Fibroblast of gingiva (primary cell): ENCODE results near the gene CFAP221.
"Not testable (repeated sequence)": the region's sequence is repeated elsewhere in the genome, so short reads cannot be mapped to it uniquely, and the experiment has no call there.

ENCODE experiments used
- DNase-seq: peaks from one replicate; pipeline ENCODE4 v3.0.0-alpha.2; 2011; ENCODE audit warnings: low read depth

Gene CFAP221

GRCh38 chr2:119586085-119586484, 41.8 kb downstream of the CFAP221 start:
- DNase-seq = no peak

- DNase-seq = no peak
Measured at GRCh38 chr2:119590873-119591272, 46.6 kb downstream of the CFAP221 start.

GRCh38 chr2:119591523-119591922, 47.3 kb downstream of the CFAP221 start:
- no peak for DNase-seq

- no peak for DNase-seq
Measured at GRCh38 chr2:119592436-119592835, 48.2 kb downstream of the CFAP221 start.

DNA sequence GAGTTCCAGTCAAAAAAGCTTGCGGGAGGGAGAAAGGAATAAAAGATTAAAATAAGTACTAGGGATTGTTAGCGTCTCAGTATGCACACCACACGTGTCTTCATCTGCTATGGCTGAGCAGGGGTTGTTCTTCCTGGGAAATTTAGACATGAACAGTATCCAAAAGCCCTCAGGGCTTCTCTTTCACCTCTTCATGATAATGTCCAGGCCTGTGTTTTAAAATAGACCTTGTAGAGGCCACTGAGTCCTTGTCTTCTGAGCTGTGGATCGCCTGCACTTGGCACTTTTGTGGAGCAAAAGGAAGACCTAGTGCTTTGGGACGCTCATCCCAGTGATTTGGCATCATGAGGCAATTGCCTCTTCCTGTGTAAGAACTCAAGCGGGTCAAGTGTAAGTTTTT, 52.4 kb downstream of the CFAP221 start:
- no peak for DNase-seq

GRCh38 chr2:119598596-119599263, 54.5 kb downstream of the CFAP221 start:
- DNase-seq = no peak

DNA sequence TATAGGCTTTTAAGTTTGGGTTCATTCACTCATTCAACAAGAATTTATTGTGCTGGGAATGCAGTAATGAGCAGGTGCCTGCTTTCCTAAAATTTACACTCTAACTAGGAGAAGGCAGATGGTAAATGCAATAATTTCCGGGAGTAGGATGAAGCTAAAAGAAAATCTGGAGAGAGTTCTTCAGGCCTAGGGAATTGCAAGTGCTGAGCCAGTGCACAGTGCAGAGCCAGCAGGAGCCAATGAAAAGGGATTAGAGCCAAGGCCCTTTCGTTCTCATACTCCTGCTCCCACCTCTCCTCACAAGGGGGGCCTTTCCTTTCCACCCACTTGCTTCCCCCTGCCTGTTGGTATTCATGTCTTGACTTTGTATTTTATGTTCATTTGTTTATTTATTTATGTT, 55.1 kb downstream of the CFAP221 start:
- DNase-seq = no peak

DNA sequence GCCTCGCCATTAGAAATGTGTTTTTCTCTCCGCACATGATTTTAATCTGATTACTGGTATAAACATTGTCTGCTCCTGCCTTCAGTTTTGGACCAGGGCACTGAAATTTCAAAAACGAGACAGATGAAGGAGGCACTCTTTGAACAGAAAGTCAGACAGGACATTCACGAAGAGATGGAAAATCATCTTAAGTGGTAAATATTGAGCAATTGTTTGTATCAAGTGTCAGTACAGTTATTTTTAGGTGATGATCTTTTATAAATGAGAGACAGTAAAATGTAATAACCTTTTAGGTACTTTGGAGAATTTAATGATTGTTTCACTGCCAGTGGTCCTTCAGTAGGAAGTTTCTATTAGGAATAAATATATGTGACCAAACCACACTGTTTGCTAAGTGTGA, 60.8 kb downstream of the CFAP221 start:
- no peak for DNase-seq

DNA sequence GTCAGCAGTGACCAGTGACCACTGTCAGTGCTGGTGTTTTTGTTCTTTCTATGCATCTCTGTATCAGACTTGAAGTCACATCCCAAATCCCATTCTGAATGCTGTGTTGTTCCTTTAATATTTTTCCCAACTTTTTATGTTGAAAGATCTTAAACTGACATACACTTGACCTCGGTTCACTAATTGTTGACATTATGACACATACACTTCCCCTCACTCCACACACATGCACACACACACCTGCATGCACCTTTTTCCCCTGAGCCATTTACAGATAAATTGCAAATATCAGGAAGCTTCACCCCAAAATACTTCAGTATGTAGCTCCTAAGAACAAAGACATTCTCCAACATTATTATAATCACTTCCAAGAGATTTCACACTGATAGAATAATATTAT, 62.4 kb downstream of the CFAP221 start:
- no peak for DNase-seq

- DNase-seq = no peak
Measured at GRCh38 chr2:119608553-119608952, 64.3 kb downstream of the CFAP221 start.

GRCh38 chr2:119609337-119609736, 65.1 kb downstream of the CFAP221 start:
- DNase-seq = no peak

DNA sequence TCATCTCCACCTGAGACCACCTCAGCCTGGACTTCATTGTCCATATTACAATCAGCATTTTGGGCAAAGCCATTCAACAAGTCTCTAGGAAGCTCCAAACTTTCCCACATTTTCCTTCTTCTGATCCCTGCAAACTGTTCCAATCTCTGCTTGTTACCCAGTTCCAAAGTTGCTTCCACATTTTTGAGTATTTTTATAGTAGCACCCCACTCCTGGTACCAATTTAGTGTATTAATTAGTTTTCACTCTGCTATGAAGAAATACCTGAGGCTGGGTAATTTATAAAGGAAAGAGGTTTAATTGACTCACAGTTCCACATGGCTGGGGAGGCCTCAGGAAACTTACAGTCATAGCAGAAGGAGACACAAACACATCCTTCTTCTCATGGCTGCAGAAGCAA, 69.9 kb downstream of the CFAP221 start:
- DNase-seq = not testable (repeated sequence)

GRCh38 chr2:119616421-119616820, 72.2 kb downstream of the CFAP221 start:
- DNase-seq = no peak

DNA sequence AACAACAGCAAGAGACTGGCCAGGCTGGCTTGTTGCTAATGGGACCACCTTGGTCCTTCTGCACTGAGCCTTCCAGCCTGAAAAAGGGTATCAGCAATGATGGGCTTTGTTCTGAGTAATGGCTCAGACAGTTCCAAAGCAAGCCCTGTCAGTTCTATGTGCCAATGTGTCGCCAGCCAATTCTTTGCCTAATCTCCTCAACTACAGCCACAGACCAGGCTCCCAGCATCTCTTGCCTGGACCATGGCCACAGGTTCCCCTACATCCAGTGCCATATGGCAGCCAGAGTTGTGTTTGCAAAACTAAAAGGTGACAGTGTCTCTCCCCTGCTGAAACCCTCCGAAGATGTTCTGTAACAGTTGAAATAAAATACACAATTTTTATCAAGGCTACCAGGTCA, 73.2 kb downstream of the CFAP221 start:
- DNase-seq = no peak

DNA sequence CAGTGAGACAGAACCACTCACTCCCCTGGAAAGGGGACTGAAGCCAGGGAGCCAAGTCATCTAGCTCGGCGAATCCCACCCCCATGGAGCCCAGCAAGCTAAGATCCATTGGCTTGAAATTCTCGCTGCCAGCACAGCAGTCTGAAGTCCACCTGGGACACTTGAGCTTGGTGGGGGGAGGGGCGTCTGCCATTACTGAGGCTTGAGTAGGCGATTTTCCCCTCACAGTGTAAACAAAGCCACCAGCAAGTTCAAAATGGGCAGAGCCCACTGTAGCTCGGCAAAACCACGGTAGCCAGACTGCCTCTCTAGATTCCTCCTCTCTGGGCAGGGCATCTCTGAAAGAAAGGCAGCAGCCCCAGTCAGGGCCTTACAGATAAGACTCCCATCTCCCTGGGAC, 74.5 kb downstream of the CFAP221 start:
- DNase-seq = not testable (repeated sequence)

GRCh38 chr2:119625226-119625625, 81.0 kb downstream of the CFAP221 start:
- no peak for DNase-seq

GRCh38 chr2:119629323-119629825, 85.1 kb downstream of the CFAP221 start:
- DNase-seq = no peak

DNA sequence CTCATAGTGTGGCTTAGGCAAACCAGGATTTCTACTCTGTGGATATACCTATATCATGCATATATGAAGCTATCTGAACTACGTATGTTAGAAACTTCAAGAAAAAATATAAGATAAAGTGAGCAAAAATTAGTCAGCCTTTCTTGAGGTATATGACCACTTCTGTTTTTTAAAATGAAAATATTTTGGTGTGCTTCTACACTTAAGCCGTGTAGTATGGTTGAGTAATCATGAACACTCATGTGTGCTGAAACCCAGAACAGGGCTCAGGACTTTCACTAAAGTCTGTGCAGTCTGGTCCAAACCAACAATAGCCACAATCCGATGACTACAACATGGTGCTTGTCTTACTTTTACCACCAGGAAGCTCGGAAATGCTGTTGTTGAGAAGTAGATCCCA, 85.9 kb downstream of the CFAP221 start:
- no peak for DNase-seq

GRCh38 chr2:119637371-119637770, 93.1 kb downstream of the CFAP221 start:
- DNase-seq = no peak

GRCh38 chr2:119638246-119638645, 94.0 kb downstream of the CFAP221 start:
- no peak for DNase-seq

- no peak for DNase-seq
Measured at GRCh38 chr2:119638685-119639554, 94.7 kb downstream of the CFAP221 start.

- peak; percentile 54 for DNase-seq
Measured at GRCh38 chr2:119641562-119642258, 97.5 kb downstream of the CFAP221 start.

DNA sequence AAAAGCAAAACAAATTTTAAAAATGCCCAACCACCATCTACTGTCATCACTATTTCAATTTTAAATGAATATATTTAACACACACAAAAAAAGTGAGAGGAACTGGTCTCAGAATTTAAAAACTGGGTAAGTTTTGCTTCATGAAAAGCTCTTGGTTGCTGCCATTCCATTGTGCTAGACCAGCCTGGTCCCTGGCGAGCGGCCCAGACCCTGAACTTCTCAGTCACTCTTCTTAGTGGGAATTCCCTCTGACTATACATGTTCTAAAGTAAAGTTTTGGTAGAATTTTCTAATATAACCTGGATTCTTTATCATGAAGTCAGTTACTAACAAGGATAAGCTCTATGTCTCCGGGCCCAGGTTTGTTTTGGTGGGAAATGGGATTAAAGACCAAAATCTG, 99.9 kb downstream of the CFAP221 start:
- DNase-seq = no peak
